ENCODE measurements around the gene MLANA. TPM values are rescaled to one million over a fixed set of nuclear protein-coding genes. Genes with fewer than 3 reads are reported as not detected.

MLANA gene
- total and polyA plus RNA-seq, 10 of the 15 experiments (the other 5 are each of a cell fraction or from before 2014, with no cell fraction given) = 0.11 to 0.26 (median 0.13) TPM; not detected in 6

DNA sequence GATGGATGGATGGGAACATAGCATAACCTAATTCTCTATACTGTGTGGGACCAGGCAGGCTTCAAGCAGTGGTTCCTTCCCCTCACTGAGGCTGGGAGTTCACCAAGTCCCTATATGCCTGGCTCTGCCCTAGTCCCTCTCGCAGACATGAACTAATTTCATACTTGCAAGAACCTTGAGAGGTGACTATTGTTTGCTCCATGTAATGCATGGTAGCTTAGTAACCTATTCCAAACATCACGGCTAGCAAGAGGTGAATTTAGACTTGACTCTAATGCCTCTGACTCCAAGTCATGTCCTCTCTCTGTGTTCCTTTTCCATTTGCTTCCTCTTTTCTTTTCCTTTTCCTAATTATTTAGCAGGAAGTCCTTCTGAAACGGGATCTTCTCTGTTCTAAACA is 31.9 kb upstream of the MLANA start:
- no peak overlapping the region for H2AFZ ChIP-seq (ENCODE audit: control insufficient read depth, low read depth, low read length)
- no peak overlapping the region for H3K4me2 ChIP-seq (ENCODE audit: control insufficient read depth, insufficient read depth)
- no TSS peak for BruUV-seq (replicated peaks)
- WGBS (ENCODE audit: insufficient coverage, insufficient replicate concordance, low lambda C conversion rate, missing lambda C conversion rate) = 60% methylated on average over 3 of the region's 3 CpGs
- ChIA-PET SMC1A (ENCODE audit: uncharacterized antibody, unreplicated experiment) (interaction anchor here (1.0 to 2.2 kb wide), 4 partner anchors 8 to 29 kb away, joined by 3 to 7 read pairs (median 4); no protein-coding TSS in a partner anchor), CTCF (interaction anchor here (1.2 kb wide), 1 partner anchor 10 kb away, joined by 3 read pairs; no protein-coding TSS in a partner anchor), POLR2A (interaction anchor here (0.5 to 1.8 kb wide), 3 partner anchors 10 to 50 kb away, joined by 3 to 4 read pairs (median 4); no protein-coding TSS in a partner anchor), RAD21 (ENCODE audit: unreplicated experiment) (interaction anchor here (1.0 to 1.3 kb wide), 2 partner anchors 13 to 28 kb away, joined by 3 read pairs; no protein-coding TSS in a partner anchor)
- intact Hi-C loops (cut with micrococcal nuclease; ENCODE audit: unreplicated experiment) = no loop called here
- H3K4me1 ChIP-seq (ENCODE audit: control insufficient read depth, insufficient read depth, low read length) = no peaks in the 10 kb centered on the region
- no peaks in the 10 kb centered on the region; the same call in 2 of the 3 replicates for H3K9me3 ChIP-seq (replicated peaks; ENCODE audit: control insufficient read depth, insufficient read depth, low read length)
- H3K79me2 ChIP-seq (ENCODE audit: control insufficient read depth, insufficient read depth, low read length) = no peaks in the 10 kb centered on the region
- H3K9ac ChIP-seq (ENCODE audit: control insufficient read depth, insufficient read depth, low read length) = no peak overlapping the region
- H3K27me3 ChIP-seq (replicated peaks in 1 of 2; ENCODE audit: control insufficient read depth in 2 of 2, insufficient read depth in 2 of 2, low read length in 1 of 2) = no peaks in the 10 kb centered on the region
- H4K20me1 ChIP-seq (ENCODE audit: control insufficient read depth, insufficient read depth) = no peaks in the 10 kb centered on the region; the same call in 1 of the 2 replicates
- H3K27ac ChIP-seq (ENCODE audit: control insufficient read depth, insufficient read depth) = no peak overlapping the region
- ATAC-seq (no peak), DNase-seq (ENCODE audit: low read depth, low spot score) (no peak), FAIRE-seq (peak; percentile 13)
- no peaks in the 10 kb centered on the region for H3K36me3 ChIP-seq (ENCODE audit: control insufficient read depth in 2 of 2, insufficient read depth in 2 of 2, low read length in 1 of 2)
- in situ Hi-C loops (cut with MboI) = no loop called here
- H3K4me3 ChIP-seq = no peak overlapping the region
- TF ChIP-seq RUNX3 (IDR thresholded peaks at IDR 0.05; ENCODE audit: low read length) (no peak), IKZF1 (conservative IDR thresholded peaks at IDR 0.05) (no peak)

- SMC1A ChIA-PET (ENCODE audit: uncharacterized antibody, unreplicated experiment) = interaction anchor here (1.0 to 1.9 kb wide), 7 partner anchors 12 to 191 kb away, joined by 3 to 9 read pairs (median 3); no protein-coding TSS in a partner anchor
- Histone ChIP-seq H3K4me2 (ENCODE audit: control insufficient read depth, insufficient read depth) (no peak overlapping the region), H3K9ac (ENCODE audit: control insufficient read depth, insufficient read depth, low read length) (no peak overlapping the region), H3K79me2 (ENCODE audit: control insufficient read depth, insufficient read depth, low read length) (no peaks in the 10 kb centered on the region), H2AFZ (ENCODE audit: control insufficient read depth, low read depth, low read length) (no peak overlapping the region), H4K20me1 (ENCODE audit: control insufficient read depth, insufficient read depth) (no peaks in the 10 kb centered on the region; the same call in 1 of the 2 replicates), H3K9me3 (replicated peaks; ENCODE audit: control insufficient read depth, insufficient read depth, low read length) (no peaks in the 10 kb centered on the region), H3K4me1 (ENCODE audit: control insufficient read depth, insufficient read depth, low read length) (no peaks in the 10 kb centered on the region), H3K4me3 (no peak overlapping the region), H3K27ac (ENCODE audit: control insufficient read depth, insufficient read depth) (no peak overlapping the region), H3K27me3 (replicated peaks in 1 of 2; ENCODE audit: control insufficient read depth in 2 of 2, insufficient read depth in 2 of 2, low read length in 1 of 2) (no peaks in the 10 kb centered on the region), H3K36me3 (ENCODE audit: control insufficient read depth in 2 of 2, insufficient read depth in 2 of 2, low read length in 1 of 2) (no peaks in the 10 kb centered on the region)
- 93% methylated on average over 2 of the region's 2 CpGs for WGBS (ENCODE audit: insufficient coverage, insufficient replicate concordance, low lambda C conversion rate, missing lambda C conversion rate)
- in situ Hi-C loops (cut with MboI) = no loop called here
- FAIRE-seq (no peak), ATAC-seq (no peak), DNase-seq (ENCODE audit: low read depth, low spot score) (no peak)
- intact Hi-C loops (cut with micrococcal nuclease; ENCODE audit: unreplicated experiment) = no loop called here
- CTCF ChIA-PET = interaction anchor here (0.8 to 3.5 kb wide), 8 partner anchors 8 to 191 kb away, joined by 3 to 14 read pairs (median 4); partner anchors contain the start of gene ERMP1
- POLR2A ChIA-PET = no interaction called here
- BruUV-seq (replicated peaks) = no TSS peak
- RAD21 ChIA-PET (ENCODE audit: unreplicated experiment) = interaction anchor here (1.2 to 1.8 kb wide), 5 partner anchors 8 to 191 kb away, joined by 3 to 7 read pairs (median 3); partner anchors contain the start of gene ERMP1
- TF ChIP-seq POLR2A (IDR thresholded peaks at IDR 0.05; ENCODE audit: low read depth, low read length) (no peak), NFYB (IDR thresholded peaks at IDR 0.05; ENCODE audit: insufficient read depth, low read depth, low read length) (no peak), EP300 (IDR thresholded peaks at IDR 0.05; ENCODE audit: borderline replicate concordance in 1 of 2, control insufficient read depth in 1 of 2, low read depth in 2 of 2, low read length in 2 of 2) (no peak)
- TF ChIP-seq, protein P1, sequence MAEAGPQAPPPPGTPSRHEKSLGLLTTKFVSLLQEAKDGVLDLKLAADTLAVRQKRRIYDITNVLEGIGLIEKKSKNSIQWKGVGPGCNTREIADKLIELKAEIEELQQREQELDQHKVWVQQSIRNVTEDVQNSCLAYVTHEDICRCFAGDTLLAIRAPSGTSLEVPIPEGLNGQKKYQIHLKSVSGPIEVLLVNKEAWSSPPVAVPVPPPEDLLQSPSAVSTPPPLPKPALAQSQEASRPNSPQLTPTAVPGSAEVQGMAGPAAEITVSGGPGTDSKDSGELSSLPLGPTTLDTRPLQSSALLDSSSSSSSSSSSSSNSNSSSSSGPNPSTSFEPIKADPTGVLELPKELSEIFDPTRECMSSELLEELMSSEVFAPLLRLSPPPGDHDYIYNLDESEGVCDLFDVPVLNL (IDR thresholded peaks at IDR 0.05; ENCODE audit: low read depth, low read length) = no peak
- TF ChIP-seq, protein P2, sequence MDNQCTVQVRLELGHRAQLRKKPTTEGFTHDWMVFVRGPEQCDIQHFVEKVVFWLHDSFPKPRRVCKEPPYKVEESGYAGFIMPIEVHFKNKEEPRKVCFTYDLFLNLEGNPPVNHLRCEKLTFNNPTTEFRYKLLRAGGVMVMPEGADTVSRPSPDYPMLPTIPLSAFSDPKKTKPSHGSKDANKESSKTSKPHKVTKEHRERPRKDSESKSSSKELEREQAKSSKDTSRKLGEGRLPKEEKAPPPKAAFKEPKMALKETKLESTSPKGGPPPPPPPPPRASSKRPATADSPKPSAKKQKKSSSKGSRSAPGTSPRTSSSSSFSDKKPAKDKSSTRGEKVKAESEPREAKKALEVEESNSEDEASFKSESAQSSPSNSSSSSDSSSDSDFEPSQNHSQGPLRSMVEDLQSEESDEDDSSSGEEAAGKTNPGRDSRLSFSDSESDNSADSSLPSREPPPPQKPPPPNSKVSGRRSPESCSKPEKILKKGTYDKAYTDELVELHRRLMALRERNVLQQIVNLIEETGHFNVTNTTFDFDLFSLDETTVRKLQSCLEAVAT (IDR thresholded peaks at IDR 0.05) = no peak
Measured at GRCh38 chr9:5863092-5863746, 27.5 kb upstream of the MLANA start.
